ENCODE data around the gene ZNRF2.
"Not testable (repeated sequence)": the region's sequence is repeated elsewhere in the genome, so short reads cannot be mapped to it uniquely, and the experiment has no call there.

Gene ZNRF2

DNA sequence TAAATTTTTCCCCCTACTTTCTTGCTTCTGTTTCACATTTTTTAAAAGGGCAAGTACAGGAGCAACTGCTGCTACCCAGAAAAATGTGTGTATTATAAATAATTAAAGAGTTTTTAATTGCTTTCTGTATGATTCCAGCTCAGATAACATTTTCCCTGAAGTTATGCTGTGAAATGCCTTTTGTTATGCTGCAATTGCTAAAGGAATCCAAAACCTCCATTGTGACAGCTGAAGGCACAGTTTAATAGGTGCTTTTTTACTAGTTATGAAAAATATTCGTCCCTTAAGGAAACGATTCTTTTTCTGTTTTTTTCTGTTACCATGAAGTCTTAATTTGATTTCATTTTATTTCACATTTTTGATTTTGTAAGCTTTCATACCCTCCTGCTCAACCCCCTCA is 83.2 kb downstream of the ZNRF2 start:
- H3K27ac ChIP-seq, result no peak overlapping the region
- no peak for TF ChIP-seq ZFX (IDR thresholded peaks at IDR 0.05)
- TF ChIP-seq, protein P1, sequence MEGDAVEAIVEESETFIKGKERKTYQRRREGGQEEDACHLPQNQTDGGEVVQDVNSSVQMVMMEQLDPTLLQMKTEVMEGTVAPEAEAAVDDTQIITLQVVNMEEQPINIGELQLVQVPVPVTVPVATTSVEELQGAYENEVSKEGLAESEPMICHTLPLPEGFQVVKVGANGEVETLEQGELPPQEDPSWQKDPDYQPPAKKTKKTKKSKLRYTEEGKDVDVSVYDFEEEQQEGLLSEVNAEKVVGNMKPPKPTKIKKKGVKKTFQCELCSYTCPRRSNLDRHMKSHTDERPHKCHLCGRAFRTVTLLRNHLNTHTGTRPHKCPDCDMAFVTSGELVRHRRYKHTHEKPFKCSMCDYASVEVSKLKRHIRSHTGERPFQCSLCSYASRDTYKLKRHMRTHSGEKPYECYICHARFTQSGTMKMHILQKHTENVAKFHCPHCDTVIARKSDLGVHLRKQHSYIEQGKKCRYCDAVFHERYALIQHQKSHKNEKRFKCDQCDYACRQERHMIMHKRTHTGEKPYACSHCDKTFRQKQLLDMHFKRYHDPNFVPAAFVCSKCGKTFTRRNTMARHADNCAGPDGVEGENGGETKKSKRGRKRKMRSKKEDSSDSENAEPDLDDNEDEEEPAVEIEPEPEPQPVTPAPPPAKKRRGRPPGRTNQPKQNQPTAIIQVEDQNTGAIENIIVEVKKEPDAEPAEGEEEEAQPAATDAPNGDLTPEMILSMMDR (conservative IDR thresholded peaks at IDR 0.05), result no peak

DNA sequence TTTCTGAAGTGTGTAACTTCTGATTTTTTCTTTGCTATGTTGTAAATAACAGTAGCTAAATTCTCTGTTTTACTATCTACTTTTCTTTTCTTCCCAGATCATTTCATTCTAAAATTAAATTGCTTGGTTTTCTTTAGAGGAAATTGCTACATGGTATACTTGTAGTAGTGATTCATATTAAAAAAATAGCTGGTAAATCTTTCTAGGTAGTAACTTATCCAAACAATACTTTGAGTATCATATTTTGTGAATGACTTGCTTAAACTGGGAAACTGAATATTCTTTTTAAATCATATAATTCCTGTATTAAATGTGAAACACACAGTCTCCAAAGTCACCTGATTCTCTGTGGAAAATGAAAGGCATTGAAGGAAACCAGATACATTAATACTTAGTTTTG is 85.5 kb downstream of the ZNRF2 start:
- H3K27ac ChIP-seq, result no peak overlapping the region
- TF ChIP-seq, protein P1 (conservative IDR thresholded peaks at IDR 0.05), result no peak
- TF ChIP-seq ZFX (IDR thresholded peaks at IDR 0.05), result no peak

DNA sequence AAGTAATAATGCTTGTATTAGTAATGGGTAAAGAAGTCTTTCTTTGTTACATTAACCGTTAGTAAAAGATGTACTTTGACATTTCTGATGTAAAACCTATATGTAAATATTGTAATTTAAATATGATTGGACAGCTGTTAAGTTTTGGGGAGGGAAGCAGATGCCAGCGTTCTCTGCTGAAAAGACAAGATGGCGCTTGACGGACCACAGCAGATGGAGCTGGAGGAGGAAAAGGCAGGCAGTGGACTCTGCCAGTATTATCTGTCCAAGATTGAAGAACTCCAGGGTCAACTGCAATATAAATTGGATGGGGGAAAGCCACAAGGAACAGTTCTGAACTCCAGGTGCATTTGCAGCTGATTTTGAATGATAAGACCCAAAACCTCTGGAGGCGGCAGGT is 86.9 kb downstream of the ZNRF2 start:
- TF ChIP-seq, protein P1 (conservative IDR thresholded peaks at IDR 0.05), result no peak
- no peak for TF ChIP-seq ZFX (IDR thresholded peaks at IDR 0.05)
- H3K27ac ChIP-seq, result no peak overlapping the region

DNA sequence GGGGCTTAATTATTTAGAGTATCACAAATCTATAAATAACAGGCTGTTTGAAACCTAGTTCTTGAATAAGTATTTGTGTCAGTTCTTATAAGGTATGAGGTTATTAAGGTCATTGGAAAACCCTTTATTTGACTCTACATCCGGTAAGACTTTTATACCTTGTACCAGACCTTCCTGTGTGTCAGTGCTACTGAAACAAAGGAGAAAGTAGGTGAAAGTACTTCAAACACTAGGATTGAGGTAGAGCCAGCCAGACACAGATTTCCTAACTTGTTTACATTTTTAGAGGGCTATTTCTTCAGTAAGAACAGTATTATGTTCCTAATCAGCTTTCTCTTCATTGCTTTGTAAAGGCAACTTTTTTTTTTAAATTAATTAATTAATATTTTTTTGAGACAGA is 93.9 kb downstream of the ZNRF2 start:
- no peak overlapping the region for H3K27ac ChIP-seq
- TF ChIP-seq, protein P1 (conservative IDR thresholded peaks at IDR 0.05), result no peak
- no peak for TF ChIP-seq ZFX (IDR thresholded peaks at IDR 0.05)

DNA sequence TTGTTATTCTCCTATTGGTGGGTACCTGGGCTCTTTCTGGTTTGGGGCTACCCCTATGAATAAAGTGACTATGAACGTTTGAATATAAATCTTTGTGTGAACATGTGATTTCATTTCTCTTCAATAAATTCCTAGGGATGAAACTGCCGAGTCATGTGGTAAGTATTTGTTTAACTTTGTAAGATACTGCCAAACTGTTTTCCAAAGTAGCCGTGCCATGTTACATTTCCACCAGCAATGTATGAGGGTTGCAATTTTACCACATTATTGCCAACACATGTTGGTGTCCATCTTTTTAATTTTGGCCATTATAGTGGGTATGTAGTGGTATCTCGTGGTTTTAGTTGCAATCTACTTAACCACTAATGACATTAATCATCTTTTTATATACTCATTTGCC is 94.7 kb downstream of the ZNRF2 start:
- TF ChIP-seq, protein P1 (conservative IDR thresholded peaks at IDR 0.05), result no peak
- no peak for TF ChIP-seq ZFX (IDR thresholded peaks at IDR 0.05)
- no peak overlapping the region for H3K27ac ChIP-seq

DNA sequence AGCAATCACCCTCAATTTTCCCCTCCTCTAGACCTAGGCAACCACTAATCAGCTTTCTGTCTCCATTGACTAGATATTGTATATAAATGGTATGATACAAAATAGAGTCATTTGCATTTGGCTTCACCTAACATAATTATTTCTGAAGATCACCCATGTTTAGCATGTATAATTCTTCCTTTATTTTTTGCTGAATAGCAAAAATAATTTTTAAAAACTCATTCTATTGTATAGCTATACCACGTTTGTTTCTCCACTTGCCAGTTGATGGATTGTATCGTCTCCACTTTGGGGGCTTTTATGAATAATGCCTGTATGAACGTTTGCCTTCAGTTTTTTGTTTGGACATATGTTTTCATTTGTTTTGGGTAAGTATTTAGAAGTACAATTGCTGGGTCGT is 95.3 kb downstream of the ZNRF2 start:
- H3K27ac ChIP-seq, result no peak overlapping the region
- TF ChIP-seq, protein P1 (conservative IDR thresholded peaks at IDR 0.05), result no peak
- no peak for TF ChIP-seq ZFX (IDR thresholded peaks at IDR 0.05)

DNA sequence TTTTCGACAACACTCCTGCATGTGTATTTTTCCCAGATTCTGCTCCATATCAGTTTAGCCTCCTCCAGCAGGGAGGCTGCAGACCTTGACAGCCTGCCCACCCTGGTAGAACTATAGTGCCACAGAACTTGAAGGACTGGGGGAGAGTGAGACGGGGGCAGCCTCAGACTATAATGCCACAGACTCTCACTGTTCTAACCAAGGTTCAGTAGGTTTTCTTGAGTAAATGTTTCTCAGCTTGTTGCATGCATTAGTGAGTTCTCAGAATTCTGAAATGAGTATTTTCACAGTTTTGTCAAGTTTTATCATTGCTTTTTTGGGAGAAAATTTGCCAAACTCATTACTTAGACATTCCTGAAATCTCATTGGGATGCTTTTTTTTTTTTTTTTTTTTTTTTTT is 95.9 kb downstream of the ZNRF2 start:
- no peak for TF ChIP-seq ZFX (IDR thresholded peaks at IDR 0.05)
- TF ChIP-seq, protein P1 (conservative IDR thresholded peaks at IDR 0.05), result no peak
- no peak overlapping the region for H3K27ac ChIP-seq

DNA sequence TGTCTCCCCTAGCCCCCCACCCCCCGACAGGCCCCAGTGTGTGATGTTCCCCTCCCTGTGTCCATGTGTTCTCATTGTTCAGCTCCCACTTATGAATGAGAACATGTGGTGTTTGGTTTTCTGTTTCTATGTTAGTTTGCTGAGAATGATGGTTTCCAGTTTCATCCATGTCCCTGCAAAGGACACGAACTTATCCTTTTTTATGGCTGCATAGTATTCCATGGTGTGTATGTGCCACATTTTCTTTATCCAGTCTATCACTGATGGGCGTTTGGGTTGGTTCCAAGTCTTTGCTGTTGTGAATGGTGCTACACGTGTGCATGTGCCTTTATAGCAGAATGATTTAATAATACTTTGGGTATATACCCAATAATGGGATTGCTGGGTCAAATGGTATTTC is 96.4 kb downstream of the ZNRF2 start:
- not testable (repeated sequence) for H3K27ac ChIP-seq

Measured in C4-2B (cell line).